22Rv1 (cell line): ENCODE measurements around the gene TLR6.
A peak's percentile ranks its signal among the peaks of the same experiment; 100 is the strongest.

Source experiments
- CTCF ChIP-seq: fragments of 450-650 bp; IDR thresholded peaks from 2 replicates; pipeline ENCODE4 v1.5.1; 2017; ENCODE audit warnings: mild to moderate bottlenecking
- ZFX ChIP-seq: fragments of 450-650 bp; IDR thresholded peaks from 2 replicates; pipeline ENCODE4 v1.6.1; 2017; ENCODE audit warnings: antibody characterized with exemption, borderline replicate concordance

- TF ChIP-seq CTCF: peak; percentile 88
- no peak for TF ChIP-seq ZFX
Measured at GRCh38 chr4:38860788-38861424, 4.3 kb upstream of the TLR6 start.
